Measurements from ENCODE around the gene ADCY7.
"Not testable (repeated sequence)": the region's sequence is repeated elsewhere in the genome, so short reads cannot be mapped to it uniquely, and the experiment has no call there.

DNA sequence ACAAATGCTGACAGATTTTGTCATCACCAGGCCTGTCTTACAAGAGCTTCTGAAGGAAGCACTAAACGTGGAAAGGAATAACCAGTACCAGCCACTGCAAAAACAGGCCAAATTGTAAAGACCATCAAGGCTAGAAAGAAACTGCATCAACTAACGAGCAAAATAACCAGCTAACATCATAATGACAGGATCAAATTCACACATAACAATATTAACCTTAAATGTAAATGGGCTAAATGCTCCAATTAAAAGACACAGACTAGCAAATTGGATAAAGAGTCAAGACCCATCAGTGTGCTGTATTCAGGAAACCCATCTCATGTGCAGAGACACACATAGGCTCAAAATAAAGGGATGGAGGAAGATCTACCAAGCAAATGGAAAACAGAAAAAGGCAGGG lies 78.9 kb downstream of the ADCY7 start:
- TF ChIP-seq POLR2A (IDR thresholded peaks at IDR 0.05), result not testable (repeated sequence)
- TF ChIP-seq, protein P1, sequence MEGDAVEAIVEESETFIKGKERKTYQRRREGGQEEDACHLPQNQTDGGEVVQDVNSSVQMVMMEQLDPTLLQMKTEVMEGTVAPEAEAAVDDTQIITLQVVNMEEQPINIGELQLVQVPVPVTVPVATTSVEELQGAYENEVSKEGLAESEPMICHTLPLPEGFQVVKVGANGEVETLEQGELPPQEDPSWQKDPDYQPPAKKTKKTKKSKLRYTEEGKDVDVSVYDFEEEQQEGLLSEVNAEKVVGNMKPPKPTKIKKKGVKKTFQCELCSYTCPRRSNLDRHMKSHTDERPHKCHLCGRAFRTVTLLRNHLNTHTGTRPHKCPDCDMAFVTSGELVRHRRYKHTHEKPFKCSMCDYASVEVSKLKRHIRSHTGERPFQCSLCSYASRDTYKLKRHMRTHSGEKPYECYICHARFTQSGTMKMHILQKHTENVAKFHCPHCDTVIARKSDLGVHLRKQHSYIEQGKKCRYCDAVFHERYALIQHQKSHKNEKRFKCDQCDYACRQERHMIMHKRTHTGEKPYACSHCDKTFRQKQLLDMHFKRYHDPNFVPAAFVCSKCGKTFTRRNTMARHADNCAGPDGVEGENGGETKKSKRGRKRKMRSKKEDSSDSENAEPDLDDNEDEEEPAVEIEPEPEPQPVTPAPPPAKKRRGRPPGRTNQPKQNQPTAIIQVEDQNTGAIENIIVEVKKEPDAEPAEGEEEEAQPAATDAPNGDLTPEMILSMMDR (IDR thresholded peaks at IDR 0.05), result not testable (repeated sequence)
